Breast epithelium (tissue), 4 donors: ENCODE data around the gene RCOR2. TPM values are rescaled to one million over a fixed set of nuclear protein-coding genes. Genes with fewer than 3 reads are reported as not detected.

Experiments
- DNase-seq, 2 donors: peaks; one replicate each; pipeline ENCODE4 v3.0.0-alpha.2; 2019; ENCODE audit warnings: low spot score in 2 of 2
- H3K27ac ChIP-seq, 2 donors: fragments of 200-600 bp; sonication (generic) in 1 of 2; one replicate each; pipeline ENCODE4 v1.5.1; 2016 to 2019; ENCODE audit warnings: mild to moderate bottlenecking in 1 of 2
- H3K27me3 ChIP-seq, 2 donors: fragments of 200-600 bp; sonication (generic) in 1 of 2; one replicate each; pipeline versions ENCODE4 v1.5.1 to v1.6.0; 2017 to 2019; ENCODE audit warnings: control low read depth in 1 of 2, mild to moderate bottlenecking in 1 of 2
- H3K36me3 ChIP-seq: fragments of 200-600 bp; one replicate; pipeline ENCODE4 v1.5.1; 2019
- H3K4me1 ChIP-seq, 2 donors: fragments of 200-600 bp; sonication (generic); one replicate each; pipeline ENCODE4 v1.5.1; 2016 to 2019; ENCODE audit warnings: control low read depth in 1 of 2
- H3K4me3 ChIP-seq, 3 donors: fragments of 200-600 bp; sonication (generic); 1 replicate in 2 of 3; 2 replicates in 1 of 3; pipeline ENCODE4 v1.5.1; 2016 to 2019; ENCODE audit warnings: mild to moderate bottlenecking in 3 of 3, moderate library complexity in 2 of 3
- H3K9me3 ChIP-seq, 2 donors: fragments of 200-600 bp; sonication (generic) in 1 of 2; one replicate each; pipeline ENCODE4 v1.5.1; 2016 to 2019; ENCODE audit warnings: control low read depth in 1 of 2
- POLR2A ChIP-seq: fragments of 450-650 bp; IDR thresholded peaks from one replicate; pipeline ENCODE4 v1.6.1; 2016; ENCODE audit warnings: antibody characterized with exemption, mild to moderate bottlenecking, moderate library complexity
- POLR2AphosphoS5 ChIP-seq, 3 donors: sonication (generic); formaldehyde crosslinking; IDR thresholded peaks; one replicate each; pipeline ENCODE4 v1.6.1; 2017; ENCODE audit warnings: antibody characterized with exemption in 3 of 3
- intact Hi-C: fragments of 100-400 bp; cut with DNase I; formaldehyde crosslinking; loops from one replicate; pipeline ENCODE4 v1.15.1; 2023; ENCODE audit warnings: low total_unique reads
- total RNA-seq, 3 donors: library from RNA; depleted of rRNA; stranded (reverse); fragments of >200 nt; gene quantifications; one replicate each; pipeline ENCODE4 v1.1.0, GENCODE V29; 2016
- TF ChIP-seq, protein P1 (sequence below), 3 donors: fragments of 450-650 bp; IDR thresholded peaks; one replicate each; pipeline ENCODE4 v1.5.1; 2016 to 2017; ENCODE audit warnings: antibody characterized with exemption in 3 of 3, mild to moderate bottlenecking in 3 of 3, moderate library complexity in 3 of 3

The RCOR2 gene
- total RNA-seq, 3 donors from 2014 or later = 0.16 to 0.33 (median 0.29) TPM

DNA sequence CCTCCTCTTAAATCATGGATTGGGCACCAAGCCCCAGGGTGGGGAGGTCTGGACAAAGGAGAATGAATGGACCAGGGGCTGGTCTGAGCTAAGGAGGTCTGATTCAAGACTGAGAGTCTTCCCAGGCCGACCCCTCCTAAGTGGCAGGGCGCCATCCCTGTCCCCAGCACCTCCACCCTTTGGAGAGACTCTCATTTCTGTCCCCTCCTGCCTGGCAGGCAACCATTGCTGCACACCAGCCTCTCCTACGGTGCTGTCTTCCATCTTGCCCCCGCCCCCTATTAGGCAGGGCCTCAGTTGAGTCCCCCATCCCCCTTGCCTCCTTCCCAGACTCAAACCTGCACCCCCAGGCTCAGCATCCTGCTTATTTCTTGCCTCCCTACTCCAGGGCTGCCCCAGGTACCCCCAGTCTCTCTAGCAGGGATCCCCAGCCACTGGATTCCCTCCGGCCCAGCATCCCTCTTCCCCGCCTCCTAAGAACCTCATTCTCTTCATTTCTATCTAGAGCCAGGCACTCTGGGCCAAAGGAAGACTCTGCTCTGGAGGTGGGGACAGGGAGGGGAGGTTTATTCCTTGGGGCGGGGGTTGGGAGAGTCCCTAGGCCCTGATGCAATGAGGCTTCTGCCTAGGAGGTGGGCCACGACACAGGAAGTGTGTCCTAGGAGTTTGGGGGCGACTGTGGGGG lies 1.7 kb upstream of the RCOR2 start:
- Histone ChIP-seq H3K9me3 (no peaks in the 10 kb centered on the region), H3K27me3 (no peaks in the 10 kb centered on the region), H3K4me1 (peaks cover 4 to 31% of the 10 kb centered on the region in 2 donors), H3K4me3 (peak overlapping the region; percentile 38 to 74 (median 54)), H3K36me3 (no peaks in the 10 kb centered on the region), H3K27ac (peak overlapping the region; percentile 82 to 83)
- no peak for DNase-seq
- intact Hi-C loops = no loop called here
- TF ChIP-seq POLR2A = no peak
- no peak for TF ChIP-seq POLR2AphosphoS5 (IDR thresholded peaks at IDR 0.05)
- TF ChIP-seq, protein P1, sequence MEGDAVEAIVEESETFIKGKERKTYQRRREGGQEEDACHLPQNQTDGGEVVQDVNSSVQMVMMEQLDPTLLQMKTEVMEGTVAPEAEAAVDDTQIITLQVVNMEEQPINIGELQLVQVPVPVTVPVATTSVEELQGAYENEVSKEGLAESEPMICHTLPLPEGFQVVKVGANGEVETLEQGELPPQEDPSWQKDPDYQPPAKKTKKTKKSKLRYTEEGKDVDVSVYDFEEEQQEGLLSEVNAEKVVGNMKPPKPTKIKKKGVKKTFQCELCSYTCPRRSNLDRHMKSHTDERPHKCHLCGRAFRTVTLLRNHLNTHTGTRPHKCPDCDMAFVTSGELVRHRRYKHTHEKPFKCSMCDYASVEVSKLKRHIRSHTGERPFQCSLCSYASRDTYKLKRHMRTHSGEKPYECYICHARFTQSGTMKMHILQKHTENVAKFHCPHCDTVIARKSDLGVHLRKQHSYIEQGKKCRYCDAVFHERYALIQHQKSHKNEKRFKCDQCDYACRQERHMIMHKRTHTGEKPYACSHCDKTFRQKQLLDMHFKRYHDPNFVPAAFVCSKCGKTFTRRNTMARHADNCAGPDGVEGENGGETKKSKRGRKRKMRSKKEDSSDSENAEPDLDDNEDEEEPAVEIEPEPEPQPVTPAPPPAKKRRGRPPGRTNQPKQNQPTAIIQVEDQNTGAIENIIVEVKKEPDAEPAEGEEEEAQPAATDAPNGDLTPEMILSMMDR (IDR thresholded peaks at IDR 0.05) = no peak

DNA sequence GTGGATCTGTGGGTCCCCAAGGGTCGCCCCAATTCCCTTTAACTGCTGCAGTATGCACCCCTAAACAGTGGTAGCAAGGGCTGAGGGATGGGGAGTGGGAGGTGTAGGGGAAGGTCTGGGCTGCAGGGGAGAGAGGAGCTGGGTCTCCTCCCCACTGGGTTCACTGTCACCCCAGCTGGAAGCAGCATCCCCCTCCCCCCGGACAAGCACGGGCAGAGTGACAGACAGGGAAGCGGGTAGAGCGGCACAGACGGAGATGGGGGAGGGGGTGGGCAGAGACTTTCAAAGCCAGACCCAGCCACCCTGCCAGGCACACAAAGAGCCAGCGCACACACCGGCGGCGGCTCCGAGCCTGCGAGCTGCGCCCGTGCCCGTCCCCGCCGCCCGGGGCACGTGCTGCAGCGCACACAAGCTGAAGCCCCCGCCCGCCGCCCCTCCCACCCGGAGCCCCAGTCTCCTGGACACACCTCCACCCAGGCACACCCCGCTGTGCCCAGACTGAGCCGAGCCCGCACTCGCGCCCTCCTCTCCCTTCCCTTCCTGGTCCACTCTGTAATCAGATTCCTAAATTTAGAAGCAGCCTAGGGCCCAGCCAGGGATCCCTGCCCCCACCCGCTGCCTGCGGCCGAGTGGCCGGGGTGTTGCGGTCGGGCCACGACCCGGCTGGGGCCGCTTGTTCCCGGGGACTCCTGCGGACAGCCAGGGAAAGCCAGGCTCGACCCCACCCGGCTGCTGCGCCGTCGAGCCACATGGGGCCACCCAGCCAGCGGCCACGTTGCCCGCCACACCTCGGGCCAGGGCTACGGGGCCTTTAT lies 935 bp upstream of the RCOR2 start:
- TF ChIP-seq POLR2A = no peak
- no peak for TF ChIP-seq POLR2AphosphoS5 (IDR thresholded peaks at IDR 0.05)
- TF ChIP-seq, protein P1 (IDR thresholded peaks at IDR 0.05) = no peak
- Histone ChIP-seq H3K27me3 (no peaks in the 10 kb centered on the region), H3K4me1 (peaks cover 4 to 31% of the 10 kb centered on the region in 2 donors), H3K36me3 (no peaks in the 10 kb centered on the region), H3K27ac (peak overlapping the region; percentile 82 to 83), H3K4me3 (peak overlapping the region; percentile 44 to 74 (median 54)), H3K9me3 (no peaks in the 10 kb centered on the region)
- no peak for DNase-seq
- intact Hi-C loops = no loop called here

DNA sequence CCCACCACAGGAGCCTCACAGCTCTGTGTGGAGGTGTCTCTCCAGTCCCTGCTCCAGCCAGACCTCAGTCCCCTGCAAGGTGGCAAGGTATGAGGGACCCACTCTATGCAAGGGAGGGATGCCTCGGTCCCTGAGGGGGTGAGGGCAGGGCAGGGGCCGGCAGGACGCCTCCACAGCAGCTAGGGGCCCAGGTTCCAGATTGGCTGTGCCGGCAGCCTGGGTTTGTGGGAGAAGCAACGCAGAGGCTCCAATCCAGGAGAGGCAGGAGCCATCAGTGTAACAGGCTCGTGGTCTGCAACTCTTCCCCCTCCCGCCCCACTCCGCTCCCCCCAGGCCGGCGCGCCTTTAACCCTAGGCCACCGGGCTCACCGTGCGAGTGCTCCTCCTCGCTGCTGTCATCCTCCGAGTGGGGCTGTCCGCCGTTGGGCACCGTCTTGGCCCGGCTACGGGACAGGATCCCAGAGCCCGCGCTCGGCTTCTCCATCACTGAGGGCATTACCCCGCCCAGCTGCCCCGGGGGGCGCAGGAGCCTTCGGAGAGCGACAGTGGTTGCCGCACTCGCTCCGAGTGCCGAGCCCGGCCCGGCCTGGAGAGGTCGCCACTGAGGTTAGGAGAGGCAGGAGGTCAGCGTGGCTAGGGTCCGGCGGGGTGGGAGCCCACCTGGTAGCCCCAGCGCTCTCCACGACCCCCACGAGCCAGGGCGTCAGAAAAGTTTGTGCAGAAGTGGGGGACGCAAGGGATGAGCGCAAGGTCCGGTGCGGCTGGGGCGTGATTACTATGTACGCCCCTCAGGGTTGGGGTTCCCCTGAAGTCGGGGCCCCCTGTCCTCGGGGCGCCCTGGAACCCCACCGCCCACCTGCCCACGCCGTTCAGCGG lies 765 bp downstream of the RCOR2 start:
- intact Hi-C loops = no loop called here
- no peak overlapping the region for H3K27ac ChIP-seq
- no peak for DNase-seq
- no peak for TF ChIP-seq POLR2AphosphoS5 (IDR thresholded peaks at IDR 0.05)
- TF ChIP-seq, protein P1 (IDR thresholded peaks at IDR 0.05) = peak; percentile 36 to 42 (median 39)
- no peaks in the 10 kb centered on the region for H3K27me3 ChIP-seq
- no peaks in the 10 kb centered on the region for H3K36me3 ChIP-seq
- peaks cover 4 to 31% of the 10 kb centered on the region in 2 donors for H3K4me1 ChIP-seq
- no peaks in the 10 kb centered on the region for H3K9me3 ChIP-seq
- peak overlapping the region; percentile 44 to 74 (median 54) for H3K4me3 ChIP-seq

DNA sequence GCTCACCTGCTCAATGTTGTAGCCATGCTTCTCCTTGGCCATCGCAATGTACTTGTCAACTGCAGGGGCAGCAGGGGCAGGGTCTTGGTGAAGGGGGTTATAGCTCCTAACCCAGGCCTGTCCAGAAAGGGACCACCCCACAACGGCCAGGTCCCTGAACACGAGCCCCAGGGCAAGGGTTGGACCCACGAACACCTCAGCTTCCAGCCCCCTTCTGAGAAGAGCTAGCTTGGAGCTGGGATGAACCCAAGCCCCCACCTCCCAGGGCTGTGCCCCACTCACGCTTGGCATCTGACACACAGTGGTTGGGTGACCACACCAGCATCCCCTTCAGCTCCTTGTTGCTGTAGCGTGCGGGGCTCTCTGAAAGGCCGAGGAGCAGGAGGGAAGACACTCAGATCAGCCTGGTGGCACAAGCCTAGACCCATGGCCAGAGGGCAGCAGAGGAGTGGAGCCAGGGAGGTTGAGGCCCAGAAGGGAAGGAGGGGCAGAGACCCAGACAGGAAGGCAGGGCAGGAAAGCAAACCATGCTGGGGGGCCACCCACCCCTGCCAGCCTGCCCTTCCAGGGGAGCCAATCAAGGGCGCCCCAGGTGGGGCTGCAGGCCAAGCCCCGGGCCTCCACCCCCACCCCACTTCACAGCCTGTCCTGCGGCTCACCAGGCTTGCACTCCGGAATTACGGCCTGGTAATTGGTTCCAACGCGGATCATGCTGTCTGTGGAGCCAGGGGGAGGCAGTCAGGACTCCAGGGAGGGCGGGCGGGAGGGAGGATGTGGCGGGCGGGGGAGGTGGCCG lies 1.9 kb downstream of the RCOR2 start:
- no peak overlapping the region for H3K27ac ChIP-seq
- no peaks in the 10 kb centered on the region for H3K27me3 ChIP-seq
- H3K4me1 ChIP-seq = peaks cover 4 to 26% of the 10 kb centered on the region in 2 donors
- intact Hi-C loops = no loop called here
- H3K9me3 ChIP-seq = no peaks in the 10 kb centered on the region
- TF ChIP-seq, protein P1 (IDR thresholded peaks at IDR 0.05) = no peak
- TF ChIP-seq POLR2A (no peak), POLR2AphosphoS5 (IDR thresholded peaks at IDR 0.05) (no peak)
- no peaks in the 10 kb centered on the region for H3K36me3 ChIP-seq
- no peak overlapping the region for H3K4me3 ChIP-seq
- DNase-seq = no peak
